ENCODE results near the gene HPS3. TPM values are rescaled to one million over a fixed set of nuclear protein-coding genes. Genes with fewer than 3 reads are reported as not detected.
A peak's percentile ranks its signal among the peaks of the same experiment; 100 is the strongest.
"Not testable (repeated sequence)": the region's sequence is repeated elsewhere in the genome, so short reads cannot be mapped to it uniquely, and the experiment has no call there.

Gene HPS3
- total RNA-seq, 1 donor from 2014 or later: 32.3 TPM

DNA sequence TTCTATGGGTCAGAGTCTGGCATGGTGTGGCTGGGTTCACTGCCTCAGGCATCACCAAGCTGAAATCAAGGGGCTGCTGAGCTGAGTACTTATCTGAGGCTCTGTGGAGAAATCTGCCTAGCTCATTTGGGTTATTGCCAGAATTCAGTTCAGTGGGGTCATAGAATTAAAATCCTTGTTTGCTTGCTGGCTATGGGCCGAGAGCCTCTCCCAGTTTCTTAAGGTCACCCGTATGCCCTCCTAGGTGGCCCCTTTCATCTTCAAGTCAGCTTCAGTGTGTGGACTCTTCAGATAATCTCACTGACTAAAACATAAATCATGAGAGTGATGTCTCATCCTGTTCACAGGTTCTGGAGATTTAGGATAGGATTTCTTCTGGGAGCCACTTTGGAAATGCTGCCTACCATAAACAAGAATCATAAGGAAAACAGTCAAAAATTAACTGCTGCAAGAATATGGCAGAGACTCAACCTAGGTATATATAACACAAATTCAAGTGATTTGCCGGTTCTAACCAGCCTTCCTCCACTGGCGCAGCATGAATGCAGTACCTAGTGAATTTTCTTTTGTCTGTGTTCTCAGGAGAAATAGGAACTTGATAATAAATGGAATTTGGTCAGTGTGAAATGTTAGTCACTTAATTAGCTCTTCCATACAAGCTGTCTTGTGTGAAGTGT lies 86.9 kb downstream of the HPS3 start:
- Histone ChIP-seq H3K36me3 (no peaks in the 10 kb centered on the region), H3K27me3 (no peaks in the 10 kb centered on the region), H2AFZ (replicated peaks) (peak overlapping the region; percentile 5), H3K4me3 (no peak overlapping the region), H3K4me1 (peaks cover 20% of the 10 kb centered on the region), H4K20me1 (ENCODE audit: low read depth) (no peaks in the 10 kb centered on the region), H3K79me2 (ENCODE audit: low read depth) (no peaks in the 10 kb centered on the region), H3K4me2 (peak overlapping the region; percentile 39), H3K9me3 (ENCODE audit: low read depth) (no peaks in the 10 kb centered on the region), H3F3A (ENCODE audit: low read depth) (no peaks in the 10 kb centered on the region), H3K9ac (no peak overlapping the region), H3K27ac (no peak overlapping the region)
- peaks cover 2% of the 10 kb centered on the region for H3K27me3 Mint-ChIP-seq (ENCODE audit: insufficient read depth, low read depth)
- no peak overlapping the region for H3K4me3 Mint-ChIP-seq
- no peak for TF ChIP-seq EZH2phosphoT487 (IDR thresholded peaks at IDR 0.05)
- no peak for TF ChIP-seq EZH2 (IDR thresholded peaks at IDR 0.05)
- TF ChIP-seq, protein P1, sequence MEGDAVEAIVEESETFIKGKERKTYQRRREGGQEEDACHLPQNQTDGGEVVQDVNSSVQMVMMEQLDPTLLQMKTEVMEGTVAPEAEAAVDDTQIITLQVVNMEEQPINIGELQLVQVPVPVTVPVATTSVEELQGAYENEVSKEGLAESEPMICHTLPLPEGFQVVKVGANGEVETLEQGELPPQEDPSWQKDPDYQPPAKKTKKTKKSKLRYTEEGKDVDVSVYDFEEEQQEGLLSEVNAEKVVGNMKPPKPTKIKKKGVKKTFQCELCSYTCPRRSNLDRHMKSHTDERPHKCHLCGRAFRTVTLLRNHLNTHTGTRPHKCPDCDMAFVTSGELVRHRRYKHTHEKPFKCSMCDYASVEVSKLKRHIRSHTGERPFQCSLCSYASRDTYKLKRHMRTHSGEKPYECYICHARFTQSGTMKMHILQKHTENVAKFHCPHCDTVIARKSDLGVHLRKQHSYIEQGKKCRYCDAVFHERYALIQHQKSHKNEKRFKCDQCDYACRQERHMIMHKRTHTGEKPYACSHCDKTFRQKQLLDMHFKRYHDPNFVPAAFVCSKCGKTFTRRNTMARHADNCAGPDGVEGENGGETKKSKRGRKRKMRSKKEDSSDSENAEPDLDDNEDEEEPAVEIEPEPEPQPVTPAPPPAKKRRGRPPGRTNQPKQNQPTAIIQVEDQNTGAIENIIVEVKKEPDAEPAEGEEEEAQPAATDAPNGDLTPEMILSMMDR (IDR thresholded peaks at IDR 0.05): no peak
- H3K4me1 Mint-ChIP-seq: peaks cover 26% of the 10 kb centered on the region
- H3K9me3 Mint-ChIP-seq: peaks cover 11% of the 10 kb centered on the region
- H3K36me3 Mint-ChIP-seq: no peaks in the 10 kb centered on the region
- no peak for DNase-seq (ENCODE audit: low spot score)
- H3K27ac Mint-ChIP-seq: peak overlapping the region; percentile 9

DNA sequence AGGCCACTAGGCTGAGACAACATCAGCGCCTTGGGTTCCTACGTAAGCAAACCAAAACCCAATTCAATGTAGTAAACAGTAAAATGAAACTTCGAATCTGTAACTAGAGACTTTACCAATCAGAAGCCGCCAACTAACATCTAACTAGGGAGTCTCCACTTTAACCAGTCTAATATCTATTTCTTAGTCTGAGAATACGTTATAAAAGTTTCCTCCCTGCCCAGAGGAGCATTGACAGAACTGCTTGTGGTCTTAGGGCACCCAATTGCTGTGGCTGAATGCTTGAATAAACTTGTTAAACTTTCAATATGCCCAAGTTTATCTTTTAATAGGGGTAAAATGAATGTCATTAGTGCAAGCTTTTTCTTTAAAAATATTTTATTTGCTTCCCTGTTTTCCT lies 87.9 kb downstream of the HPS3 start:
- H3K27me3 ChIP-seq: no peaks in the 10 kb centered on the region
- no peaks in the 10 kb centered on the region for H3K9me3 ChIP-seq (ENCODE audit: low read depth)
- H3K4me1 ChIP-seq: peaks cover 29% of the 10 kb centered on the region
- no peak for DNase-seq (ENCODE audit: low spot score)
- H4K20me1 ChIP-seq (ENCODE audit: low read depth): no peaks in the 10 kb centered on the region
- H3K4me3 ChIP-seq: no peak overlapping the region
- TF ChIP-seq, protein P1 (IDR thresholded peaks at IDR 0.05): no peak
- TF ChIP-seq EZH2 (IDR thresholded peaks at IDR 0.05) (no peak), EZH2phosphoT487 (IDR thresholded peaks at IDR 0.05) (no peak)
- H3K4me3 Mint-ChIP-seq: no peak overlapping the region
- H3K9me3 Mint-ChIP-seq: peaks cover 11% of the 10 kb centered on the region
- H3K4me2 ChIP-seq: no peak overlapping the region
- H3K27ac Mint-ChIP-seq: no peak overlapping the region
- no peaks in the 10 kb centered on the region for H3K36me3 Mint-ChIP-seq
- no peaks in the 10 kb centered on the region for H3F3A ChIP-seq (ENCODE audit: low read depth)
- H3K4me1 Mint-ChIP-seq: peaks cover 33% of the 10 kb centered on the region
- no peaks in the 10 kb centered on the region for H3K79me2 ChIP-seq (ENCODE audit: low read depth)
- H3K9ac ChIP-seq: no peak overlapping the region
- no peaks in the 10 kb centered on the region for H3K36me3 ChIP-seq
- no peak overlapping the region for H3K27ac ChIP-seq
- H3K27me3 Mint-ChIP-seq (ENCODE audit: insufficient read depth, low read depth): peaks cover 2% of the 10 kb centered on the region
- no peak overlapping the region for H2AFZ ChIP-seq (replicated peaks)

DNA sequence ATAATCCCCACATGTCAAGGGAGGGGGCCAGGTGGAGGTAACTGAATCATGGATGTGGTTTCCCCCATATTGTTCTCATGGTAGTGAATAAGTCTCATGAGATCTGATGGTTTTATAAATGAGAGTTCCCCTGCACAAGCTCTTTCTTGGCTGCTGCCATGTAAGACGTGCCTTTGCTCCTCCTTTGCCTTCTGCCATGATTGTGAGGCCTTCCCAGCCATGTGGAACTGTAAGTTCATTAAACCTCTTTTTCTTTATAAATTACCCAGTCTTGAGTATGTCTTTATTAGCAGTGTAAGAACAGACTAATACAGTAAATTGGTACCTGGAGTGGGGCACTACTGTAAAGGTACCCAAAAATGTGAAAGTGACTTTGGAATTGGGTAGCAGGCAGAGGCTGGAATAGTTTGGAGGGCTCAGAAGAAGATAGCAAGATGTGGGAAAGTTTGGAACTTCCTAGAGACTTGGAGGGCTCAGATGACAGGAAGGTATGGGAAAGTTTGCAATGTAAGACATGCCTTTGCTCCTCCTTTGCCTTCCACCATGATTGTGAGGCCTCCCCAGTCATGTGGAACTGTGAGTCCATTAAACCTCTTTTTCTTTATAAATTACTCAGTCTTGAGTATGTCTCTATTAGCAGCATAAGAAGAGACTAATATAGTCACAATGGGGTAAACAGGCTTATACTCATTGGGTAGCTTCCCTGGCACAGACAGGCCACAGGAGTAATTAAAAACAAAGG lies 90.1 kb downstream of the HPS3 start:
- not testable (repeated sequence) for H3K27ac ChIP-seq; H3K79me2 ChIP-seq (ENCODE audit: low read depth); H3K4me3 Mint-ChIP-seq; H3K27me3 ChIP-seq; H3K36me3 ChIP-seq; H3K9me3 ChIP-seq (ENCODE audit: low read depth); H3K4me3 ChIP-seq; H3K27me3 Mint-ChIP-seq (ENCODE audit: insufficient read depth, low read depth); DNase-seq (ENCODE audit: low spot score); H2AFZ ChIP-seq (replicated peaks); H3K4me2 ChIP-seq; H3K36me3 Mint-ChIP-seq; H4K20me1 ChIP-seq (ENCODE audit: low read depth); H3F3A ChIP-seq (ENCODE audit: low read depth); H3K9ac ChIP-seq
- peaks cover 40% of the 10 kb centered on the region for H3K4me1 Mint-ChIP-seq
- peak overlapping the region; percentile 36 for H3K27ac Mint-ChIP-seq
- peaks cover 13% of the 10 kb centered on the region for H3K9me3 Mint-ChIP-seq
- peaks cover 29% of the 10 kb centered on the region for H3K4me1 ChIP-seq
